GM19193 (cell line): ENCODE results near the gene METRNL.

Experiments
- POLR2A ChIP-seq: IDR thresholded peaks from 4 replicates; pipeline ENCODE4 v1.6.1; 2011; ENCODE audit not compliant: insufficient read depth, insufficient read length; ENCODE audit errors: extremely low read depth

Gene METRNL

GRCh38 chr17:83052241-83052564, 27.2 kb upstream of the METRNL start:
- TF ChIP-seq POLR2A: no peak

GRCh38 chr17:83053021-83053681, 26.3 kb upstream of the METRNL start:
- TF ChIP-seq POLR2A: no peak

- TF ChIP-seq POLR2A: no peak
Observed at GRCh38 chr17:83053739-83054451, 25.5 kb upstream of the METRNL start.

GRCh38 chr17:83054518-83055125, 24.8 kb upstream of the METRNL start:
- no peak for TF ChIP-seq POLR2A

- TF ChIP-seq POLR2A: no peak
Observed at GRCh38 chr17:83055911-83056582, 23.4 kb upstream of the METRNL start.

- TF ChIP-seq POLR2A: no peak
Observed at GRCh38 chr17:83056583-83057396, 22.6 kb upstream of the METRNL start.

- no peak for TF ChIP-seq POLR2A
Observed at GRCh38 chr17:83057397-83057761, 22.0 kb upstream of the METRNL start.

GRCh38 chr17:83057793-83058265, 21.6 kb upstream of the METRNL start:
- TF ChIP-seq POLR2A: no peak

GRCh38 chr17:83058266-83058798, 21.1 kb upstream of the METRNL start:
- TF ChIP-seq POLR2A: no peak

- TF ChIP-seq POLR2A: no peak
Observed at GRCh38 chr17:83061586-83061985, 17.8 kb upstream of the METRNL start.

GRCh38 chr17:83062011-83062817, 17.2 kb upstream of the METRNL start:
- no peak for TF ChIP-seq POLR2A

- TF ChIP-seq POLR2A: no peak
Observed at GRCh38 chr17:83062818-83063671, 16.4 kb upstream of the METRNL start.

GRCh38 chr17:83064021-83064731, 15.2 kb upstream of the METRNL start:
- TF ChIP-seq POLR2A: no peak
